ENCODE data around the gene MORN5. TPM values are rescaled to one million over a fixed set of nuclear protein-coding genes. Genes with fewer than 3 reads are reported as not detected.
A peak's percentile ranks its signal among the peaks of the same experiment; 100 is the strongest.

The MORN5 gene
- total RNA-seq, 1 donor from 2014 or later: not detected

DNA sequence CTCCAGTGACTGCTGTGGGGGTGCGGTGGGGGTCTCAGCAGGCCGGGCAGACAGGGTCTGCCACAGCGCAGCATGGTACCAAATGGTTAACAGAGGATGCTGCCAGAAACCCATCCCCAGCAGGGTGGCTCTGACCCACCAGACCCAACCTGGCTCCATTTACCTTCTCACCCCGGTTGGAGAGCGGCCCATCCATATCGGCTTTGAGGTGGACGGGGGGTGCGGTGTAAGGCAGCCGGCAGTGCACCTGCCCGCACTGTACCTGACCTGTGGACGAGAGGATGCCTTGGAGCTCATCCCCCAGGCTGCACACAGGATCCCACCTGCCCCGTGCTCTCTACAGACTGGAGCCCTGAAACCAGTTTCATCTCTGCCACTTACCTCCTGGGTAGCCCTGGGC, 49.7 kb downstream of the MORN5 start:
- TF ChIP-seq, protein P1, sequence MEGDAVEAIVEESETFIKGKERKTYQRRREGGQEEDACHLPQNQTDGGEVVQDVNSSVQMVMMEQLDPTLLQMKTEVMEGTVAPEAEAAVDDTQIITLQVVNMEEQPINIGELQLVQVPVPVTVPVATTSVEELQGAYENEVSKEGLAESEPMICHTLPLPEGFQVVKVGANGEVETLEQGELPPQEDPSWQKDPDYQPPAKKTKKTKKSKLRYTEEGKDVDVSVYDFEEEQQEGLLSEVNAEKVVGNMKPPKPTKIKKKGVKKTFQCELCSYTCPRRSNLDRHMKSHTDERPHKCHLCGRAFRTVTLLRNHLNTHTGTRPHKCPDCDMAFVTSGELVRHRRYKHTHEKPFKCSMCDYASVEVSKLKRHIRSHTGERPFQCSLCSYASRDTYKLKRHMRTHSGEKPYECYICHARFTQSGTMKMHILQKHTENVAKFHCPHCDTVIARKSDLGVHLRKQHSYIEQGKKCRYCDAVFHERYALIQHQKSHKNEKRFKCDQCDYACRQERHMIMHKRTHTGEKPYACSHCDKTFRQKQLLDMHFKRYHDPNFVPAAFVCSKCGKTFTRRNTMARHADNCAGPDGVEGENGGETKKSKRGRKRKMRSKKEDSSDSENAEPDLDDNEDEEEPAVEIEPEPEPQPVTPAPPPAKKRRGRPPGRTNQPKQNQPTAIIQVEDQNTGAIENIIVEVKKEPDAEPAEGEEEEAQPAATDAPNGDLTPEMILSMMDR (IDR thresholded peaks at IDR 0.05): no peak
- Mint-ChIP-seq H3K4me3 (ENCODE audit: unreplicated experiment) (no peak overlapping the region), H3K27ac (ENCODE audit: unreplicated experiment) (no peak overlapping the region), H3K27me3 (ENCODE audit: low read depth) (peaks cover 47% of the 10 kb centered on the region), H3K9me3 (ENCODE audit: low read depth) (no peaks in the 10 kb centered on the region), H3K4me1 (ENCODE audit: low read depth) (peaks cover 20% of the 10 kb centered on the region), H3K36me3 (ENCODE audit: low read depth) (no peaks in the 10 kb centered on the region)
- no peak for DNase-seq (ENCODE audit: low spot score)

DNA sequence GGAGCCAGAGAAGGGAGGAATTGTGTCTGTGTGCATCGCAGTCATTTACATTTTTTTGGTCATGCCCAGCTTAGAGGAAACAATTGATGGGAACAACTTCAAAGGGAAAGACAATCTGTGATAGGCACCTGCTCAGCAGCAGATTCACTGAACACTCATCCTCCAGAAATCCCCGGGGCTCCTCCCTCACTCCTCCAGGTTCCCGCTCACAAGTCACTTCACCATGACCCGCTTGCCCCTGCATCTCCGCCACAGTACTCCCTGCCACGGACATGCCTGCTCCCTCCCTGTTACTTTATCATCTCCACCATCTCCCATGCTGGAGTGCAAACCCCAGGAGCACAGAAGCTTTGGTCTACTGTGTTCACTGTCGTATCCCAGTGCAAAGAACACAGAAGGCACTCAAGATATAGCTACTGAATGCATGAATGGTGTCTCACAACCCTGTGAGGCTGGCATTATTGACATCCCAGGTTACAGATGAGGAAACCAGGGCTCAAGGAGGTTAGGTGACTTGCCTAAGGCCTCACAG, 52.8 kb downstream of the MORN5 start:
- TF ChIP-seq, protein P1 (IDR thresholded peaks at IDR 0.05): no peak
- H3K4me1 Mint-ChIP-seq (ENCODE audit: low read depth): peaks cover 5% of the 10 kb centered on the region
- no peaks in the 10 kb centered on the region for H3K9me3 Mint-ChIP-seq (ENCODE audit: low read depth)
- H3K36me3 Mint-ChIP-seq (ENCODE audit: low read depth): no peaks in the 10 kb centered on the region
- H3K4me3 Mint-ChIP-seq (ENCODE audit: unreplicated experiment): no peak overlapping the region
- DNase-seq (ENCODE audit: low spot score): no peak
- H3K27me3 Mint-ChIP-seq (ENCODE audit: low read depth): peaks cover 70% of the 10 kb centered on the region
- H3K27ac Mint-ChIP-seq (ENCODE audit: unreplicated experiment): no peak overlapping the region

DNA sequence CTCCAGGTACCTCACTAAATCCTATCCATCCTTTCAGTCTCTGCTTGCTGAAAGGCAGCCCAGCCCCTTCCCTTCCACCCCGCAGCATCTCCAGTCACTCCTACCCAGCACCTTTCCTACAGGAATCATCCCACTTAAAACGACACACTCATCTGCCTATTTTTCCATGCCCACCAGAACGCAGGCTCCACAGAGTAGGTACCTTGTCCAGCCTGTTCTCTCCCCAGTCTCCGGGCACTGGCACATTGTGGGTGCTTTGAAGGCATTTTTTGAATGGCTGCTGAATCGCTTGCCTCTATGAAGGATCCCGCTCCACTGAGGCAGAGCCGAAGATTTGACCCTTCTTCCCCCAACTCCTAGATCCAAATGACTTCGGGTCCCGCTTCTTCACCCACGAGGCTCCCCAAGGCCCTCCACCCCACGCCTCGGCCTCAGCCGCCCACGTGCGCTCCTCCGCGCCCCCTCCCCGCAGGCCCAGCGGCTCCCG, 53.4 kb downstream of the MORN5 start:
- TF ChIP-seq, protein P1 (IDR thresholded peaks at IDR 0.05): no peak
- Mint-ChIP-seq H3K36me3 (ENCODE audit: low read depth) (no peaks in the 10 kb centered on the region), H3K27me3 (ENCODE audit: low read depth) (peaks cover 71% of the 10 kb centered on the region), H3K9me3 (ENCODE audit: low read depth) (no peaks in the 10 kb centered on the region), H3K4me1 (ENCODE audit: low read depth) (peaks cover 9% of the 10 kb centered on the region), H3K4me3 (ENCODE audit: unreplicated experiment) (peak overlapping the region; percentile 49), H3K27ac (ENCODE audit: unreplicated experiment) (no peak overlapping the region)
- DNase-seq (ENCODE audit: low spot score): no peak

DNA sequence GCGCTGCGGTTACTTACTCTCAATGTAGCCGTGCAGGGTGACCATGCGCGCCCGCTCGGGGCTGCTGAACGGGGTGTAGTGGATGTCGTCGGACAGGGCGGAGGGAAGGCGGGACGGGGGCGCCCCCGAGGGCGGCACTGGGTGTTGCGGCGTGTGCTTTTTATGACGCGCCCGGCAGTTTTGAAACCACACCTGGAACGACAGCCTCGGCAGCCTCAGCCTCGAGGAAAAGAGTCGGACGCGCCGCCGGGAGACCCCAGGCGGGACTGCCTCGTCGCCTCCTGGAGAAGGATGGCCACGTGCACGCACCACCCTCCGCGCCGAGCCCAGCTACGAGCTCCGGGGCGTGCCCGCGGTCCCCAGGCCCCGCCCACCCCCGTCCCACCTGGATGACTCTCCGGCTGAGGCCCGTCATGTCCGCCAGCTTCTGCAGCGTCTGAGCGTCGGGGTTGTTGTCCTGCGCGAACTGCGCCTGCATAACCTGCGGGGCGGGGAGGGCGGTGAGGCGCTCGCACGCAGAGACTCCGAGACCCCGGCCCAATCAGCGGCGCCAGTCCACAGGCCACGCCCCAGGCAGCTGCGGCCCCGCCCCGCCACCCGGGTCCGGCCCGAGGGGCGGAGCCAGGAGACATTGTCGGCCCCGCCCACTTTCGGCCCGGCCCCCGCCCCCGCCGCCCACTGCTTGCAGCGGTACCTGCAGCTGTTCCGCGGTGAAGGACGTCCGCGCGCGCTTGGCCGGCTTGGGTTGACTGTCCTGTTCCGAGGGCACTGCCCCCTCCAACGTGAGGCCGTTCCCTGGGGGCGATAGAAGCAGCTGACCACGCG, 54.1 kb downstream of the MORN5 start:
- H3K27ac Mint-ChIP-seq (ENCODE audit: unreplicated experiment): no peak overlapping the region
- no peak for DNase-seq (ENCODE audit: low spot score)
- peaks cover 75% of the 10 kb centered on the region for H3K27me3 Mint-ChIP-seq (ENCODE audit: low read depth)
- H3K9me3 Mint-ChIP-seq (ENCODE audit: low read depth): no peaks in the 10 kb centered on the region
- TF ChIP-seq, protein P1 (IDR thresholded peaks at IDR 0.05): peak; percentile 21
- peaks cover 14% of the 10 kb centered on the region for H3K4me1 Mint-ChIP-seq (ENCODE audit: low read depth)
- H3K36me3 Mint-ChIP-seq (ENCODE audit: low read depth): no peaks in the 10 kb centered on the region
- peak overlapping the region; percentile 49 for H3K4me3 Mint-ChIP-seq (ENCODE audit: unreplicated experiment)

DNA sequence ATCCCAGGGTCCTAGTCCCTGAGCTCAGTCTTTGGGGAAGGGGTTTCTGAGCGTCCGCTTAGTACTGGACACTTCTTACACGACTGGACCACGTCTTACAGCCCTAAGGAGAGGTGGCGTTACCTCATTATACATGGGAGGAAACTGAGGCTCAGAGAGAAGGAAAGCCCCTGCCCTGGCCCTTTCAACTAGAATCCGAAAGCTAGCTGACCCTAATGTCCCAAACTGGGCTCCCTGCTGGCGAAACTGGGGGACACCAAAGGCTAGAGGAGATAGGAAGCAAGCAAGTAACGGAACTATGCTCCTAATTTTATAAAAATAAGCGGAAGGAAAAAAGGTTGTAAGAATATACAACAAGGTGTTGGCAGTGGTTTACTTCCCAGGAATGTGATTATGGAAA, 54.8 kb downstream of the MORN5 start:
- DNase-seq (ENCODE audit: low spot score): no peak
- Mint-ChIP-seq H3K4me3 (ENCODE audit: unreplicated experiment) (peak overlapping the region; percentile 47), H3K36me3 (ENCODE audit: low read depth) (no peaks in the 10 kb centered on the region), H3K4me1 (ENCODE audit: low read depth) (peaks cover 21% of the 10 kb centered on the region), H3K27ac (ENCODE audit: unreplicated experiment) (no peak overlapping the region), H3K27me3 (ENCODE audit: low read depth) (peaks cover 79% of the 10 kb centered on the region), H3K9me3 (ENCODE audit: low read depth) (no peaks in the 10 kb centered on the region)
- TF ChIP-seq, protein P1 (IDR thresholded peaks at IDR 0.05): no peak

Measured in chondrocyte (in vitro differentiated cells).